ENCODE measurements around the gene TEX19. TPM values are rescaled to one million over a fixed set of nuclear protein-coding genes. Genes with fewer than 3 reads are reported as not detected.

TEX19 gene
- total RNA-seq, 1 experiment from 2014 or later: 0.21 TPM

- Histone ChIP-seq H3K27me3 (ENCODE audit: control insufficient read depth, insufficient read depth, low read length) (no peaks in the 10 kb centered on the region), H3K9me3 (ENCODE audit: control insufficient read depth, insufficient read depth, low read depth, low read length) (no peaks in the 10 kb centered on the region), H3K36me3 (ENCODE audit: control insufficient read depth, insufficient read depth, low read length) (no peaks in the 10 kb centered on the region), H3K4me3 (ENCODE audit: low read depth in 2 of 2, low read length in 2 of 2) (no peak overlapping the region), H3K27ac (ENCODE audit: low read length) (no peak overlapping the region), H3K4me1 (ENCODE audit: control insufficient read depth, insufficient read depth, low read length) (peaks cover 52% of the 10 kb centered on the region)
- intact Hi-C loops (cut with micrococcal nuclease; ENCODE audit: unreplicated experiment): no loop called here
- in situ Hi-C loops (cut with HindIII; ENCODE audit: low pct_unique_long_range_greater_than_20kb, low sequenced_read_pairs): no loop called here
- no TSS peak for BruUV-seq (replicated peaks)
- DNase-seq (ENCODE audit: low read depth, low spot score) (no peak), ATAC-seq (no peak)
- POLR2A ChIA-PET: no interaction called here
- CTCF ChIA-PET: no interaction called here
- no peak for TF ChIP-seq TCF7L2 (IDR thresholded peaks at IDR 0.05; ENCODE audit: low read depth, low read length)
- no peak for TF ChIP-seq SIN3A (IDR thresholded peaks at IDR 0.05; ENCODE audit: borderline replicate concordance, insufficient read depth, low read depth, low read length)
- TF ChIP-seq POLR2AphosphoS5 (IDR thresholded peaks at IDR 0.05; ENCODE audit: low read depth, low read length): no peak
- no peak for TF ChIP-seq REST (IDR thresholded peaks at IDR 0.05; ENCODE audit: insufficient read depth in 1 of 2, low read depth in 2 of 2, low read length in 1 of 2)
- TF ChIP-seq, protein P1, sequence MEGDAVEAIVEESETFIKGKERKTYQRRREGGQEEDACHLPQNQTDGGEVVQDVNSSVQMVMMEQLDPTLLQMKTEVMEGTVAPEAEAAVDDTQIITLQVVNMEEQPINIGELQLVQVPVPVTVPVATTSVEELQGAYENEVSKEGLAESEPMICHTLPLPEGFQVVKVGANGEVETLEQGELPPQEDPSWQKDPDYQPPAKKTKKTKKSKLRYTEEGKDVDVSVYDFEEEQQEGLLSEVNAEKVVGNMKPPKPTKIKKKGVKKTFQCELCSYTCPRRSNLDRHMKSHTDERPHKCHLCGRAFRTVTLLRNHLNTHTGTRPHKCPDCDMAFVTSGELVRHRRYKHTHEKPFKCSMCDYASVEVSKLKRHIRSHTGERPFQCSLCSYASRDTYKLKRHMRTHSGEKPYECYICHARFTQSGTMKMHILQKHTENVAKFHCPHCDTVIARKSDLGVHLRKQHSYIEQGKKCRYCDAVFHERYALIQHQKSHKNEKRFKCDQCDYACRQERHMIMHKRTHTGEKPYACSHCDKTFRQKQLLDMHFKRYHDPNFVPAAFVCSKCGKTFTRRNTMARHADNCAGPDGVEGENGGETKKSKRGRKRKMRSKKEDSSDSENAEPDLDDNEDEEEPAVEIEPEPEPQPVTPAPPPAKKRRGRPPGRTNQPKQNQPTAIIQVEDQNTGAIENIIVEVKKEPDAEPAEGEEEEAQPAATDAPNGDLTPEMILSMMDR (IDR thresholded peaks at IDR 0.05): no peak
These were observed 23.8 kb downstream of the TEX19 start for GRCh38 chr17:82382933-82383255.

DNA sequence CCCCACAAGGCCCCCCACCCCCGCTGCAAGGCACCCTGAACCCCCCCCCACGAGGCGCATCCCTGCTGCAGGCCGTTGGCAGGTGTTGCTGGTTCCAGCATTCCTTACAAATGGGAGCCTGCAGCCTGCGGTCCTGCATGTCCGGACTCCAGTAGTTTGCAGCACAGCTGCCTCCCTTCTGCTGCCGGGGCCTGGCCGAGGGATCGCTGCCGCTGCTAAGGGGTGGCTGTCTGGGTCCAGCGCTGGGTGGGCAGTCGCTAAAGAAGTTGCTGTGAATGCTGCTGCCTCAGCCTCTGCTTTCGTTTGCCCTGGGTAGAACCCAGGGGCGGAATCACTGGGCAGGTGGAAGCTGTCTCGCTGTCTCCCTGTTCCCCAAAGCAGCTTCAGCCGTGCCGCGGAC is 24.4 kb downstream of the TEX19 start:
- intact Hi-C loops (cut with micrococcal nuclease; ENCODE audit: unreplicated experiment) (no loop called here), in situ Hi-C loops (cut with HindIII; ENCODE audit: low pct_unique_long_range_greater_than_20kb, low sequenced_read_pairs) (no loop called here)
- ChIA-PET POLR2A (no interaction called here), CTCF (interaction anchor here (0.7 kb wide), 1 partner anchor 8 kb away, joined by 4 read pairs; no protein-coding TSS in a partner anchor)
- TF ChIP-seq POLR2AphosphoS5 (IDR thresholded peaks at IDR 0.05; ENCODE audit: low read depth, low read length): no peak
- no peak for TF ChIP-seq SIN3A (IDR thresholded peaks at IDR 0.05; ENCODE audit: borderline replicate concordance, insufficient read depth, low read depth, low read length)
- TF ChIP-seq, protein P1 (IDR thresholded peaks at IDR 0.05): no peak
- no peak for TF ChIP-seq REST (IDR thresholded peaks at IDR 0.05; ENCODE audit: insufficient read depth in 1 of 2, low read depth in 2 of 2, low read length in 1 of 2)
- TF ChIP-seq TCF7L2 (IDR thresholded peaks at IDR 0.05; ENCODE audit: low read depth, low read length): no peak
- no peak for ATAC-seq
- no peaks in the 10 kb centered on the region for H3K36me3 ChIP-seq (ENCODE audit: control insufficient read depth, insufficient read depth, low read length)
- no peaks in the 10 kb centered on the region for H3K9me3 ChIP-seq (ENCODE audit: control insufficient read depth, insufficient read depth, low read depth, low read length)
- no TSS peak for BruUV-seq (replicated peaks)
- H3K4me3 ChIP-seq (ENCODE audit: low read depth in 2 of 2, low read length in 2 of 2): no peak overlapping the region
- DNase-seq (ENCODE audit: low read depth, low spot score): no peak
- H3K27me3 ChIP-seq (ENCODE audit: control insufficient read depth, insufficient read depth, low read length): no peaks in the 10 kb centered on the region
- H3K4me1 ChIP-seq (ENCODE audit: control insufficient read depth, insufficient read depth, low read length): peaks cover 52% of the 10 kb centered on the region
- peak overlapping the region; percentile 84; the same call in 1 of the 2 replicates for H3K27ac ChIP-seq (ENCODE audit: low read length)
